ENCODE results near the gene SLC23A1.

The SLC23A1 gene

DNA sequence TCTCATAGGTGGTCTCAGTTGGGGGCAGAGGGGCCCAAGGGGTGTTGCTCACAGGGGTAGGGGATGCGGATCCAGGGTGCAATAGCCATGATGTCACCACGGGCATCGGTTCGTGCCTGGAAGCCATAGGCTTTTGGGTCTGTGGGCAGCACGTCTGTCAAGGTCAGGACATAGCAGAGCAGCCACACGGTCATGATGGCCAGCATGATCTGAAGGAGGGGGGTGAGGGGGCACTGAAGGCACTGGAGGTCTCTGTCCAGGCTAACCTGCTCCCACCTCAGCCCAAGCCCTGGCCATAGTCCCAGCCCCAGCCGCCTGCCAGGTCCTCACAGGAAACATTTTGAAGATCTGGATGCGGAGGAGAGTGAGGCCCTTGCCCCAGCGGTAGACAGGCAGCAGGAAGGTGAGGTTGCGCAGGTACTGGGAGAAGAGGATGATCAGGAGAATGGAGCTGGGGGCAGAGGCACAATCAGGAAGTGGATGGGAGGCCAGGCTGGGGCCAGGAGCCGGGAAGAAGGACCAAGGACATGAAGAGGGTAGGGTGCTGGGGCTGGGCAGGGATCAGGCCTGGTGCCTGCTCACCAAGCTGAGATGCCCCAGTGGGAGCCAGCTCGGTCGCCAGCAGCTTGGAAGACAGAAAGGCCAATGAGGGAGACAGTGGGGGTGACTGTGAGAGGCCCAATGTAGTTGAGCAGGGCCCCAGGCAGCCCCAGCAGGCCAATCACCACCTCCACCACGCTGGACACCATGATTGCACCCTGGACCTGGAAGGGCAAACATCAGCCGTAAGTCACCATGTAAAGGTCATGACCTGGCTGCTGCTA is 3.3 kb downstream of the SLC23A1 start:
- Histone ChIP-seq H3K4me1 (ENCODE audit: control insufficient read depth in 2 of 2, insufficient read depth in 1 of 2, low read depth in 1 of 2, low read length in 2 of 2) (peaks cover 0 to 2% of the 10 kb centered on the region in 2 donors), H2BK12ac (ENCODE audit: low read length) (no peak overlapping the region)

DNA sequence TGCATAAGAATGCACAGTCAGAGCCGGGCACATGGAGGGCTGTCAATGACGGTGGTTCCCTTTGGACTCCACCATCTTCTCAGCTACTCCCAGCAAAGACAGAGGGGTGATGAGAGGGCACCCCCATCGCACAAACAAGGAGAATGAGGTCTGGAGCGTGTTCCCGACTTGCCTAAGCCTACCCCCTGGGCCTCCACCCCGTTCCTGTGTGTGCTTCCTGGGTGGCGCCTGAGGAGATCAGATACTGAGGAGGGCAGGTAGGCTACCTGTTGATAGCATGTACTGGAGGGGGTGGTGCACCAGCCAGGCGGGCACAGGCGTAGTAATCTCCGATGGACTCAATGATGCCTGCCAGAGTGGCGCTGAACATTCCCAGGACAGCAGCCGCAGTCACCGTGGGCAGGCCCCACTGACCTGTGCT is 4.1 kb downstream of the SLC23A1 start:
- no peak overlapping the region for H2BK15ac ChIP-seq (ENCODE audit: low read length)
- no peaks in the 10 kb centered on the region for H3K27me3 ChIP-seq (ENCODE audit: control insufficient read depth in 3 of 3, insufficient read depth in 3 of 3, low read depth in 1 of 3, low read length in 3 of 3)
- no CpG with 5 or more reads among the region's 13 CpGs for WGBS, 2 donors (ENCODE audit: extremely low coverage in 2 of 2, insufficient read length in 2 of 2, insufficient replicate concordance in 1 of 2)
- no peak overlapping the region for H3K14ac ChIP-seq (ENCODE audit: low read length)
- no peak overlapping the region for H4K8ac ChIP-seq (ENCODE audit: low read depth, low read length)
- peak overlapping the region; percentile 73 for H3K23ac ChIP-seq (ENCODE audit: low read depth, low read length, poor library complexity)
- no peak overlapping the region for H2AK5ac ChIP-seq (ENCODE audit: low read depth, low read length)
- H2AFZ ChIP-seq (ENCODE audit: low read length): no peak overlapping the region
- H3K4me3 ChIP-seq (ENCODE audit: low read length in 2 of 2): no peak overlapping the region
- no peak overlapping the region for H3K27ac ChIP-seq (replicated peaks; ENCODE audit: low read length)
- peak overlapping the region; percentile 44 for H3K9ac ChIP-seq (ENCODE audit: low read depth, low read length, poor library complexity)
- H3K4me2 ChIP-seq (ENCODE audit: insufficient read depth, low read length, poor library complexity, severe bottlenecking): no peak overlapping the region
- H3K4ac ChIP-seq (ENCODE audit: low read length): no peak overlapping the region
- DNase-seq (ENCODE audit: low spot score): no peak
- H2BK120ac ChIP-seq (ENCODE audit: low read depth, low read length): no peak overlapping the region
- H2BK12ac ChIP-seq (ENCODE audit: low read length): peak overlapping the region; percentile 41
- peaks cover 0 to 3% of the 10 kb centered on the region in 2 donors for H3K9me3 ChIP-seq (replicated peaks in 1 of 2; ENCODE audit: control insufficient read depth in 2 of 2, insufficient read depth in 1 of 2, low read depth in 1 of 2, low read length in 2 of 2)
- peaks cover 0 to 2% of the 10 kb centered on the region in 2 donors for H3K4me1 ChIP-seq (ENCODE audit: control insufficient read depth in 2 of 2, insufficient read depth in 1 of 2, low read depth in 1 of 2, low read length in 2 of 2)
- H3K79me1 ChIP-seq (ENCODE audit: low read depth, low read length): peaks cover 7% of the 10 kb centered on the region
- no peak overlapping the region for H4K91ac ChIP-seq (ENCODE audit: low read depth, low read length, poor library complexity)
- no peak overlapping the region for H2BK5ac ChIP-seq (ENCODE audit: low read length)
- peaks cover 1 to 6% of the 10 kb centered on the region in 2 donors for H3K36me3 ChIP-seq (replicated peaks in 1 of 2; ENCODE audit: control insufficient read depth in 2 of 2, insufficient read depth in 2 of 2, low read length in 2 of 2)
- H3K18ac ChIP-seq (ENCODE audit: low read length): no peak overlapping the region

More for the DNA sequence above, 3.3 kb downstream of the SLC23A1 start:
- DNase-seq (ENCODE audit: low spot score): no peak
- peak overlapping the region; percentile 44 for H3K9ac ChIP-seq (ENCODE audit: low read depth, low read length, poor library complexity)
- H2BK5ac ChIP-seq (ENCODE audit: low read length): no peak overlapping the region
- H2BK15ac ChIP-seq (ENCODE audit: low read length): no peak overlapping the region
- no peak overlapping the region for H2BK120ac ChIP-seq (ENCODE audit: low read depth, low read length)
- H3K14ac ChIP-seq (ENCODE audit: low read length): peak overlapping the region; percentile 89
- peak overlapping the region; percentile 64 for H3K18ac ChIP-seq (ENCODE audit: low read length)
- H3K36me3 ChIP-seq (replicated peaks in 1 of 2; ENCODE audit: control insufficient read depth in 2 of 2, insufficient read depth in 2 of 2, low read length in 2 of 2): peaks cover 0 to 4% of the 10 kb centered on the region in 2 donors
- H4K8ac ChIP-seq (ENCODE audit: low read depth, low read length): peak overlapping the region; percentile 82
- H3K27ac ChIP-seq (replicated peaks; ENCODE audit: low read length): no peak overlapping the region
- peaks cover 0 to 3% of the 10 kb centered on the region in 2 donors for H3K9me3 ChIP-seq (replicated peaks in 1 of 2; ENCODE audit: control insufficient read depth in 2 of 2, insufficient read depth in 1 of 2, low read depth in 1 of 2, low read length in 2 of 2)
- H2AFZ ChIP-seq (ENCODE audit: low read length): no peak overlapping the region
- H3K27me3 ChIP-seq (ENCODE audit: control insufficient read depth in 3 of 3, insufficient read depth in 3 of 3, low read depth in 1 of 3, low read length in 3 of 3): peaks cover 0 to 2% (median 0%) of the 10 kb centered on the region in 3 experiments
- WGBS, 2 donors (ENCODE audit: extremely low coverage in 2 of 2, insufficient read length in 2 of 2, insufficient replicate concordance in 1 of 2): no CpG with 5 or more reads among the region's 15 CpGs
- peaks cover 7% of the 10 kb centered on the region for H3K79me1 ChIP-seq (ENCODE audit: low read depth, low read length)
- peak overlapping the region; percentile 70 for H2AK5ac ChIP-seq (ENCODE audit: low read depth, low read length)
- peak overlapping the region; percentile 37 for H3K4ac ChIP-seq (ENCODE audit: low read length)
- H4K91ac ChIP-seq (ENCODE audit: low read depth, low read length, poor library complexity): no peak overlapping the region
- no peak overlapping the region for H3K4me2 ChIP-seq (ENCODE audit: insufficient read depth, low read length, poor library complexity, severe bottlenecking)
- peak overlapping the region; percentile 73 for H3K23ac ChIP-seq (ENCODE audit: low read depth, low read length, poor library complexity)
- H3K4me3 ChIP-seq (ENCODE audit: low read length in 2 of 2): peak overlapping the region in 1 of 2 donors; percentile 21

DNA sequence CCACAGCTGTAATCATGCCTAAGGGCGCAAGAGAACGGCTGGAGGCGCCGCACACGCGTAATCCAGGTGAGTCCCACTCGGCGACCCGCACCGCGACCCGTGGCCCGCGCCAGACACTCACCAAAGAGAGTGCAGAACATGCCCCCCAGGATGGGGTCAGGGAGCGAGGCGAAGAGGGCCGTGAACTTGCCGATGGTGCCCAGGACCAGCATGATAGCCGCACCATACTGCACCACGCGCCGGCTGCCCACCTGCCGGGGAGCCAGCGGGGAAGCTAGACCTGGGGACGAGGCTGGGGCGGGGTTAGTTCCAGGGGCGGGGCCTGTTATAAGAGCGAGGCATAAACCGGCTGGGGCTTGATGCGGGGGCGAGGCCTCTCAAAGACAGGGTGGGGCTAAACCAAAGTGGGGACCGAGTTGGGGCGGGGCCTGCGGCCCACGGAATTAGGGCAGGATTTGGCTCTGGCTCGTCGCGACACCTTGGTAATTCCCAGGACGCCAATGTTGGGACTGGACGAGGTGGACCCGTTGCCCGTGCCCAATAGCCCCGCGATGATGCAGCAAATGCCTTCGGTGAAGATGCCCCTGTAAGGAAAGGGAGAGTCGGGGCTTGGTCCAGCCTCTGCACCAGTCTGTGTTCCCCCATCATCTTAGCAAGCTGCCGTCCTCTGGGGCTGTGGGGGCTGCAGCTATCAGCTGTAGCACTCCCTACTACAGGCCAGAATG is 4.8 kb downstream of the SLC23A1 start:
- Histone ChIP-seq H3K79me1 (ENCODE audit: low read depth, low read length) (peaks cover 8% of the 10 kb centered on the region), H3K23ac (ENCODE audit: low read depth, low read length, poor library complexity) (peak overlapping the region; percentile 17), H2BK12ac (ENCODE audit: low read length) (no peak overlapping the region), H3K27me3 (ENCODE audit: control insufficient read depth in 3 of 3, insufficient read depth in 3 of 3, low read depth in 1 of 3, low read length in 3 of 3) (no peaks in the 10 kb centered on the region), H3K14ac (ENCODE audit: low read length) (no peak overlapping the region), H3K9ac (ENCODE audit: low read depth, low read length, poor library complexity) (no peak overlapping the region), H3K4ac (ENCODE audit: low read length) (no peak overlapping the region), H2BK120ac (ENCODE audit: low read depth, low read length) (no peak overlapping the region), H3K18ac (ENCODE audit: low read length) (no peak overlapping the region), H2BK15ac (ENCODE audit: low read length) (no peak overlapping the region), H2BK5ac (ENCODE audit: low read length) (no peak overlapping the region), H3K4me2 (ENCODE audit: insufficient read depth, low read length, poor library complexity, severe bottlenecking) (no peak overlapping the region), H3K27ac (replicated peaks; ENCODE audit: low read length) (no peak overlapping the region), H4K91ac (ENCODE audit: low read depth, low read length, poor library complexity) (no peak overlapping the region), H4K8ac (ENCODE audit: low read depth, low read length) (no peak overlapping the region), H3K36me3 (replicated peaks in 1 of 2; ENCODE audit: control insufficient read depth in 2 of 2, insufficient read depth in 2 of 2, low read length in 2 of 2) (peaks cover 6 to 8% of the 10 kb centered on the region in 2 donors), H3K4me1 (ENCODE audit: control insufficient read depth in 2 of 2, insufficient read depth in 1 of 2, low read depth in 1 of 2, low read length in 2 of 2) (peaks cover 0 to 2% of the 10 kb centered on the region in 2 donors), H3K4me3 (ENCODE audit: low read length in 2 of 2) (no peak overlapping the region), H2AFZ (ENCODE audit: low read length) (no peak overlapping the region), H2AK5ac (ENCODE audit: low read depth, low read length) (no peak overlapping the region), H3K9me3 (replicated peaks in 1 of 2; ENCODE audit: control insufficient read depth in 2 of 2, insufficient read depth in 1 of 2, low read depth in 1 of 2, low read length in 2 of 2) (peaks cover 0 to 3% of the 10 kb centered on the region in 2 donors)
- no CpG with 5 or more reads among the region's 47 CpGs for WGBS, 2 donors (ENCODE audit: extremely low coverage in 2 of 2, insufficient read length in 2 of 2, insufficient replicate concordance in 1 of 2)
- no peak for DNase-seq (ENCODE audit: low spot score)

DNA sequence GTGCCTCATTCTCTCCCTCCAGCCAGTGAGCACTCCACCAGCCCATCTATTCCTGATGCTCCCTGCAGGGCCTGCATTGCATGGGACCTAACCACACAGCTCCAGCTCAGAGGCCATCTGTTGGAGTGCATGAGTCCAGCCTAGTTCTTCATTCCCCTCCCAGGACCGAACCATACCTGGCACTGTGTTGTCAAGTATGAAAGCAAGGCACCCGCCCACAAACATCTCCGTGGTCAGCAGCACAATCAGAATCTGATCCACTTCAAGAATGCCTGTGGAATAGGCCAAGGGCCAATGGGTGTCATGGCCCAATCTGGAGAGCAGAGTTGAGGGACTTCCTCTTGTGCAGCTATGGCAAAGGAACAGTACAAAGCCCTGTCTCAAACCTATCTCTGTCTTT is 5.9 kb downstream of the SLC23A1 start:
- no CpG with 5 or more reads among the region's 3 CpGs for WGBS, 2 donors (ENCODE audit: extremely low coverage in 2 of 2, insufficient read length in 2 of 2, insufficient replicate concordance in 1 of 2)
- peaks cover 0 to 2% of the 10 kb centered on the region in 2 donors for H3K4me1 ChIP-seq (ENCODE audit: control insufficient read depth in 2 of 2, insufficient read depth in 1 of 2, low read depth in 1 of 2, low read length in 2 of 2)

More for the DNA sequence above, 5.9 kb downstream of the SLC23A1 start:
- Histone ChIP-seq H3K9ac (ENCODE audit: low read depth, low read length, poor library complexity) (no peak overlapping the region), H2AK5ac (ENCODE audit: low read depth, low read length) (no peak overlapping the region), H2BK15ac (ENCODE audit: low read length) (no peak overlapping the region), H3K23ac (ENCODE audit: low read depth, low read length, poor library complexity) (no peak overlapping the region), H2AFZ (ENCODE audit: low read length) (no peak overlapping the region), H3K18ac (ENCODE audit: low read length) (no peak overlapping the region), H2BK120ac (ENCODE audit: low read depth, low read length) (no peak overlapping the region), H3K4me2 (ENCODE audit: insufficient read depth, low read length, poor library complexity, severe bottlenecking) (no peak overlapping the region), H2BK12ac (ENCODE audit: low read length) (no peak overlapping the region), H3K4me3 (ENCODE audit: low read length in 2 of 2) (no peak overlapping the region), H4K91ac (ENCODE audit: low read depth, low read length, poor library complexity) (no peak overlapping the region), H3K14ac (ENCODE audit: low read length) (no peak overlapping the region), H3K4ac (ENCODE audit: low read length) (no peak overlapping the region), H3K9me3 (replicated peaks in 1 of 2; ENCODE audit: control insufficient read depth in 2 of 2, insufficient read depth in 1 of 2, low read depth in 1 of 2, low read length in 2 of 2) (peaks cover 0 to 3% of the 10 kb centered on the region in 2 donors), H3K27me3 (ENCODE audit: control insufficient read depth in 3 of 3, insufficient read depth in 3 of 3, low read depth in 1 of 3, low read length in 3 of 3) (no peaks in the 10 kb centered on the region), H3K27ac (replicated peaks; ENCODE audit: low read length) (no peak overlapping the region), H3K79me1 (ENCODE audit: low read depth, low read length) (peaks cover 8% of the 10 kb centered on the region), H2BK5ac (ENCODE audit: low read length) (no peak overlapping the region), H4K8ac (ENCODE audit: low read depth, low read length) (no peak overlapping the region), H3K36me3 (replicated peaks in 1 of 2; ENCODE audit: control insufficient read depth in 2 of 2, insufficient read depth in 2 of 2, low read length in 2 of 2) (peaks cover 6 to 16% of the 10 kb centered on the region in 2 donors)
- DNase-seq (ENCODE audit: low spot score): no peak
